Measurements from ENCODE around the gene TXNRD2.
"Not testable (repeated sequence)": the region's sequence is repeated elsewhere in the genome, so short reads cannot be mapped to it uniquely, and the experiment has no call there.

TXNRD2 gene

GRCh38 chr22:19886605-19887255, 54.9 kb downstream of the TXNRD2 start:
- DNase-seq, result peak; percentile 19

GRCh38 chr22:19885841-19886592, 55.6 kb downstream of the TXNRD2 start:
- DNase-seq, result peak; percentile 30

- peak; percentile 50 for DNase-seq
These were observed 56.5 kb downstream of the TXNRD2 start for GRCh38 chr22:19884954-19885751.

GRCh38 chr22:19884161-19884953, 57.3 kb downstream of the TXNRD2 start:
- DNase-seq, result peak; percentile 30

- not testable (repeated sequence) for DNase-seq
These were observed 58.2 kb downstream of the TXNRD2 start for GRCh38 chr22:19883446-19883845.

GRCh38 chr22:19882446-19883381, 58.9 kb downstream of the TXNRD2 start:
- peak; percentile 25 for DNase-seq

GRCh38 chr22:19880786-19881569, 60.6 kb downstream of the TXNRD2 start:
- DNase-seq, result peak; percentile 87

- peak; percentile 25 for DNase-seq
These were observed 61.4 kb downstream of the TXNRD2 start for GRCh38 chr22:19879992-19880785.

GRCh38 chr22:19879643-19879991, 62.0 kb downstream of the TXNRD2 start:
- no peak for DNase-seq

- DNase-seq, result peak; percentile 21
These were observed 62.4 kb downstream of the TXNRD2 start for GRCh38 chr22:19879246-19879570.

GRCh38 chr22:19878461-19879245, 63.0 kb downstream of the TXNRD2 start:
- DNase-seq, result peak; percentile 35

GRCh38 chr22:19877626-19878339, 63.8 kb downstream of the TXNRD2 start:
- peak; percentile 36 for DNase-seq

GRCh38 chr22:19876941-19877625, 64.5 kb downstream of the TXNRD2 start:
- peak; percentile 25 for DNase-seq

- peak; percentile 29 for DNase-seq
These were observed 65.2 kb downstream of the TXNRD2 start for GRCh38 chr22:19876314-19876940.

GRCh38 chr22:19875531-19876313, 65.9 kb downstream of the TXNRD2 start:
- peak; percentile 31 for DNase-seq

GRCh38 chr22:19875061-19875530, 66.5 kb downstream of the TXNRD2 start:
- DNase-seq, result no peak

Data from left hindlimb (tissue), 1 donor.